Middle frontal gyrus (tissue), 1 donor: ENCODE measurements around the gene RNF41.
"Not testable (repeated sequence)": the region's sequence is repeated elsewhere in the genome, so short reads cannot be mapped to it uniquely, and the experiment has no call there.

Source experiments
- DNase-seq: peaks from one replicate; pipeline ENCODE4 v3.0.0-alpha.2; 2015; ENCODE audit warnings: low spot score; ENCODE audit errors: extremely low spot score

RNF41 gene

GRCh38 chr12:56172839-56173238 lies 48.9 kb downstream of the RNF41 start:
- no peak for DNase-seq

GRCh38 chr12:56169229-56169759 lies 52.4 kb downstream of the RNF41 start:
- DNase-seq: no peak

- no peak for DNase-seq
These were observed 56.4 kb downstream of the RNF41 start for GRCh38 chr12:56165369-56165768.

GRCh38 chr12:56164345-56164729 lies 57.4 kb downstream of the RNF41 start:
- no peak for DNase-seq

- no peak for DNase-seq
These were observed 58.0 kb downstream of the RNF41 start for GRCh38 chr12:56163533-56164344.

GRCh38 chr12:56162468-56163290 lies 59.0 kb downstream of the RNF41 start:
- no peak for DNase-seq

GRCh38 chr12:56161690-56162351 lies 59.9 kb downstream of the RNF41 start:
- DNase-seq: no peak

GRCh38 chr12:56160894-56161689 lies 60.6 kb downstream of the RNF41 start:
- no peak for DNase-seq

GRCh38 chr12:56160193-56160763 lies 61.4 kb downstream of the RNF41 start:
- DNase-seq: no peak

GRCh38 chr12:56159482-56160192 lies 62.1 kb downstream of the RNF41 start:
- no peak for DNase-seq

- DNase-seq: no peak
These were observed 62.7 kb downstream of the RNF41 start for GRCh38 chr12:56158926-56159461.

GRCh38 chr12:56158029-56158925 lies 63.4 kb downstream of the RNF41 start, which contains the start of gene MYL6:
Gene MYL6 (plus strand): TSS chr12:56158359. CDS start chr12:56158402, 43 bp downstream.
- peak; percentile 97 for DNase-seq

GRCh38 chr12:56157201-56158028 lies 64.3 kb downstream of the RNF41 start:
- peak; percentile 25 for DNase-seq

- DNase-seq: not testable (repeated sequence)
These were observed 65.1 kb downstream of the RNF41 start for GRCh38 chr12:56156464-56157200.

GRCh38 chr12:56155256-56155845 lies 66.4 kb downstream of the RNF41 start:
- no peak for DNase-seq

- DNase-seq: no peak
These were observed 66.9 kb downstream of the RNF41 start for GRCh38 chr12:56154818-56155217.
